Hepatocyte (in vitro differentiated cells): ENCODE results near the gene SLC9A7. TPM values are rescaled to one million over a fixed set of nuclear protein-coding genes. Genes with fewer than 3 reads are reported as not detected.

Source experiments
- DNase-seq: peaks from one replicate; pipeline ENCODE4 v3.0.0-alpha.2; 2016; ENCODE audit warnings: low spot score
- H2AFZ ChIP-seq: fragments of 200-600 bp; sonication (generic); 2 replicates; pipeline ENCODE4 v1.6.0; 2016; ENCODE audit warnings: antibody characterized with exemption, mild to moderate bottlenecking
- H3K27ac ChIP-seq: fragments of 200-600 bp; sonication (generic); 2 replicates; pipeline ENCODE4 v1.5.1; 2016; ENCODE audit warnings: mild to moderate bottlenecking
- H3K27me3 ChIP-seq: fragments of 200-600 bp; sonication (generic); 2 replicates; pipeline ENCODE4 v1.6.1; 2016
- H3K36me3 ChIP-seq: fragments of 200-600 bp; sonication (generic); replicated peaks from 2 replicates; pipeline ENCODE4 v1.5.1; 2016; ENCODE audit warnings: low read depth; ENCODE audit not compliant: insufficient read depth
- H3K4me1 ChIP-seq: fragments of 200-600 bp; sonication (generic); 2 replicates; pipeline ENCODE4 v1.5.1; 2016; ENCODE audit warnings: mild to moderate bottlenecking, moderate library complexity; ENCODE audit not compliant: insufficient read depth
- H3K4me2 ChIP-seq: fragments of 200-600 bp; sonication (generic); 2 replicates; pipeline ENCODE4 v1.6.0; 2016
- H3K4me3 ChIP-seq: fragments of 200-600 bp; sonication (generic); 2 replicates; pipeline ENCODE4 v1.5.1; 2016; ENCODE audit warnings: mild to moderate bottlenecking
- H3K79me2 ChIP-seq: fragments of 200-600 bp; sonication (generic); 2 replicates; pipeline ENCODE4 v1.6.0; 2017; ENCODE audit warnings: mild to moderate bottlenecking
- H3K9me2 ChIP-seq: fragments of 200-600 bp; sonication (generic); replicated peaks from 2 replicates; pipeline ENCODE4 v1.6.0; 2017; ENCODE audit warnings: mild to moderate bottlenecking; ENCODE audit not compliant: insufficient read depth
- H3K9me3 ChIP-seq: fragments of 200-600 bp; sonication (generic); 2 replicates; pipeline ENCODE4 v1.5.1; 2016; ENCODE audit warnings: low read depth, mild to moderate bottlenecking
- H4K20me1 ChIP-seq: fragments of 200-600 bp; sonication (generic); 2 replicates; pipeline ENCODE4 v1.6.0; 2016; ENCODE audit warnings: mild to moderate bottlenecking; ENCODE audit not compliant: insufficient read depth, poor library complexity, severe bottlenecking
- CTCF ChIP-seq: fragments of 200-600 bp; sonication (generic); IDR thresholded peaks from 2 replicates; pipeline ENCODE4 v1.5.1; 2016; ENCODE audit warnings: antibody characterized with exemption, mild to moderate bottlenecking; ENCODE audit not compliant: poor library complexity
- EZH2 ChIP-seq: fragments of 200-600 bp; sonication (generic); IDR thresholded peaks from 2 replicates; pipeline ENCODE4 v1.6.1; 2016; ENCODE audit warnings: antibody characterized with exemption, mild to moderate bottlenecking, borderline replicate concordance
- EZH2phosphoT487 ChIP-seq: fragments of 200-600 bp; sonication (generic); IDR thresholded peaks from one replicate; pipeline ENCODE4 v1.6.1; 2018; ENCODE audit warnings: antibody characterized with exemption, mild to moderate bottlenecking, low read depth, moderate library complexity; ENCODE audit not compliant: unreplicated experiment, severe bottlenecking
- WGBS: methylation state at CpG from one replicate; pipeline ENCODE4 v1.1.6; 2016; ENCODE audit warnings: low lambda C conversion rate; ENCODE audit errors: missing lambda C conversion rate; 5-methylcytosine and 5-hydroxymethylcytosine counted together
- polyA plus RNA-seq: library from polyadenylated mRNA; unstranded; fragments of >200 nt; fragmentation: Nextera tagmentation; extraction: Ambion mirVana; gene quantifications from 2 replicates; pipeline ENCODE4 v1.2.1, GENCODE V29; 2016
- total RNA-seq: library from RNA; depleted of rRNA; stranded (reverse); fragments of >200 nt; gene quantifications from 2 replicates; pipeline ENCODE4 v1.2.3, GENCODE V29; 2014

SLC9A7 gene
- total and polyA plus RNA-seq, 2 experiments from 2014 or later, result 3.6 to 8.1 TPM

- no peaks in the 10 kb centered on the region for H3K36me3 ChIP-seq
Measured at GRCh38 chrX:46571423-46572339, 187.2 kb downstream of the SLC9A7 start.

GRCh38 chrX:46569621-46570020 lies 189.3 kb downstream of the SLC9A7 start:
- H2AFZ ChIP-seq, result no peak overlapping the region
- H3K27me3 ChIP-seq, result no peaks in the 10 kb centered on the region
- H3K36me3 ChIP-seq, result no peaks in the 10 kb centered on the region
- no peaks in the 10 kb centered on the region for H3K79me2 ChIP-seq
- no peaks in the 10 kb centered on the region for H4K20me1 ChIP-seq
- TF ChIP-seq EZH2, result no peak
- H3K4me1 ChIP-seq, result no peaks in the 10 kb centered on the region
- no peak overlapping the region for H3K27ac ChIP-seq
- H3K4me2 ChIP-seq, result no peak overlapping the region
- H3K4me3 ChIP-seq, result no peak overlapping the region
- no peaks in the 10 kb centered on the region for H3K9me3 ChIP-seq
- no peaks in the 10 kb centered on the region for H3K9me2 ChIP-seq
- DNase-seq, result no peak

More at GRCh38 chrX:46571423-46572339, 187.2 kb downstream of the SLC9A7 start:
- no peak overlapping the region for H2AFZ ChIP-seq
- H3K27ac ChIP-seq, result no peak overlapping the region
- H4K20me1 ChIP-seq, result no peaks in the 10 kb centered on the region
- H3K4me3 ChIP-seq, result no peak overlapping the region
- no peak for DNase-seq
- H3K79me2 ChIP-seq, result no peaks in the 10 kb centered on the region
- WGBS, result 79% methylated on average over 10 of the region's 10 CpGs
- H3K27me3 ChIP-seq, result peaks cover 3% of the 10 kb centered on the region
- no peaks in the 10 kb centered on the region for H3K4me1 ChIP-seq
- no peaks in the 10 kb centered on the region for H3K9me2 ChIP-seq
- TF ChIP-seq EZH2, result no peak
- TF ChIP-seq EZH2phosphoT487, result no peak
- TF ChIP-seq CTCF, result no peak
- no peak overlapping the region for H3K4me2 ChIP-seq
- no peaks in the 10 kb centered on the region for H3K9me3 ChIP-seq

GRCh38 chrX:46567388-46567787 lies 191.5 kb downstream of the SLC9A7 start:
- H3K27ac ChIP-seq, result no peak overlapping the region

More at GRCh38 chrX:46567388-46567787, 191.5 kb downstream of the SLC9A7 start:
- TF ChIP-seq EZH2phosphoT487 (no peak), CTCF (no peak)
- Histone ChIP-seq H3K36me3 (no peaks in the 10 kb centered on the region), H3K4me1 (no peaks in the 10 kb centered on the region), H3K27me3 (no peaks in the 10 kb centered on the region), H2AFZ (no peak overlapping the region), H3K9me3 (no peaks in the 10 kb centered on the region), H4K20me1 (no peaks in the 10 kb centered on the region), H3K79me2 (no peaks in the 10 kb centered on the region), H3K9me2 (no peaks in the 10 kb centered on the region), H3K4me3 (no peak overlapping the region), H3K4me2 (no peak overlapping the region)
- no peak for DNase-seq
